Measurements from ENCODE around the gene RNF151.
A peak's percentile ranks its signal among the peaks of the same experiment; 100 is the strongest.
"Not testable (repeated sequence)": the region's sequence is repeated elsewhere in the genome, so short reads cannot be mapped to it uniquely, and the experiment has no call there.

Gene RNF151

GRCh38 chr16:1966460-1966859, at the start of gene RNF151:
RNF151 (plus strand) TSS chr16:1966856; CDS start chr16:1966882, 26 bp downstream.
- DNase-seq: no peak

DNA sequence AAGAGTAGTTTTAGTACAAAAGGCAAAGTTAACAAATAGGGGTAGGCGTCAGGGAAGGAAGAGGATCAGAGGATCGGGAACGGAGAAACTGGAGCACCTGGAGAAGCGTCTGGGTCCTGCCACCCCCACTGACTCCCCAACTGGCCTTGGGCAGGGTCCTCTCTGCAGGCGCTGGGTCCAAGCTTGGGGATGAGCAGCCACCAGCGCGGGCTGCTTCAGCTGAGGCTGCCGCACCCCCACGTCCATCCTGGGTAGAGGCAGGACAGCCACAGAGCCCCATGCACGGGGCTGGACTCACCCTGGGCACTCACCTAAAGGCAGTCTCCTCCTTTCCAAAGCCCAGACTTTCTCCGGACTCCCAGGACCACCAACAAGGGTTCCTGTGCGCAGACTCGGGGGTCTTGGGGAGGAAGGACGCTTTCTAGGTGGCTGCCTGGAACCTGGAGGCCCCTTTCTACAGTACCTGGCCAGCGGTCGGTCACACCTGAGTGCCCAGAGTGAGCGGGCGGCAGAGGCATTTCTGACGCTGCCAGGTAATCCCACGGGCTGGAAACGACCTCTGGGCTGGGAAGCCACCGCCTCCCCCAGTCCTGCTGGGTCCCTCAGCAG, 49.5 kb upstream of the RNF151 start:
- DNase-seq: no peak

DNA sequence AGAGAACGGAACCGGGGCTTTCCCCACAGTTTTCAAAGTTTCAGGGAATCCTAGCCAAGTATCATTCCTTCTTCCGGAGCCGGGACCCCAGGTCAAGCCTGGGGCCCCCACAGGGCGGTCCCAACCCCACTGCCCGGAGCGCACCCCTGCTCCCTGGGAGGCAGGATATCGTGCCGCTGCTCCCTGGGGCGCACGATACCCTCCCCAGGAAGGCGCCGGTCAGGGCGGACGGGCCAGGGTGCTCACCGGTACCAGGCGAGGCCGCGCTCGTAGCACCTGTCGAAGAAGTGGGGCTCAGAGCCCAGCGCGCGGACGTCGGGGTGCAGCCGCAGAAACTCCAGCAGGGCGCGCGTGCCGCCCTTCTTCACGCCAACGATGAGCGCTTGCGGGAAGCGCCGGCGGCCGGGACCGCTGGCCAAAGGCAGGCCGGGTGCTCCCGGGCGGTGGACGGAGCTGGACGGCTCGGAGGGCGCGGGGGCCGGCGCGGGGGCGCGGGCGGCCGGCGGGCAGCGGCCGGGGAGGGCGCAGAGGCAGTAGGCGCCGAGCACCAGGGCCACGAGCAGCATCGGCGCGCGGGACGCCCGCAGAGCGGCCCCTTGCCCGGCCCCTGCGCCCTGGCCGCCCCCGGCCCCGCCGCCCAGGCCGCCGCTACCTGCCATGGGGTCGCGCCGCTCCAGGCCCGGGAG, 48.8 kb upstream of the RNF151 start:
- DNase-seq: no peak

DNA sequence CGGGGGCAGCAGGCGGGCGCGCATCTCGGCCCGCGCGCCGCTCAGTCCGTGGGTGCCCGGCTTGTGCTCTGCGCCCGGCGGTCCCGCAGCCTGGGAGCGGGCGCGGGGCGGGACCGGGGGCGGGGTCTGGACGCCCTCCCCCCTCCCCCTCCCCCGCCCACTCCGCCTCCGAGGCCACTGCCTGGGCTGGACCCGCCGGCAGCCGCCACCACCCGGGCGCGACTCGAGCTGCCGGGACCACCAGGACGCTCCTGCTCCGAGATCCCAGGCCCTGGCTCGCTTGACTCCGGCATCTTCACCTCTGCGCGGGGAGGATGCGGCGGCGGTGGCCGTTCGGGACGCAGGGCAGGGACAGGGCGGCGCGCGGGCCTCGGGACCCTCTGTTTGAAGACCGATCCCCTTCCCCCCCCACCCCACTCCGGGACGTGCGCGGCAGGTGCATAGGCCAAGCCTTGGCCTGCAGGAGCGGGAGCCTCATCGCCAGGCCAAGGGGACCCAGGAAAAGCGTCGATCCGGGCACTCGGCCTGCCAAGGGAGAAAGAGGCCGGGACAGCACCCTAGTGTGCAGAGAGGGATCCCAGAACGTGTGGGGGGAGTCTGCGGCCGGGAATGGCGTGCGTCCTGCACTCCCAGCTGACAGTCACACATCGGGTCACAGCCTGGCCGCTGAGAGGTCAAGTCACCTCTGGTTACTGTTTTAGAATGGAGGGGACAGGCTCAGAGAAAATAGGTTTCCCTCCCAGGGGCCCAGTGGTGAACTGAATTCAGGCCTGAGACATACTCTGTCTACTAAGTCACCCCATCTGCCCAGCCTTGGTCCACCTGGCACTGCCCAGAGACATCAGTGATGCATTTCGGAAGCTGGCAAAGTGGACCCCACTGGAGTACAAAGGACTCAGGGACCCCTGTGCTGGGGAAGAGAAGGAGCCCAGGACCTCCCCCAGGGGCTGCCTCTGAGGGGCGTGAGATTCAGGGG, 48.0 kb upstream of the RNF151 start, which contains the start of gene HS3ST6:
Gene HS3ST6 (minus strand): TSS at position 65 of the 976 bp plus-strand sequence. CDS start 92 bp downstream, outside the sequence.
- no peak for DNase-seq

- no peak for DNase-seq
Observed at GRCh38 chr16:1919327-1919998, 47.2 kb upstream of the RNF151 start.

- not testable (repeated sequence) for DNase-seq
Observed at GRCh38 chr16:1920122-1920521, 46.5 kb upstream of the RNF151 start.

DNA sequence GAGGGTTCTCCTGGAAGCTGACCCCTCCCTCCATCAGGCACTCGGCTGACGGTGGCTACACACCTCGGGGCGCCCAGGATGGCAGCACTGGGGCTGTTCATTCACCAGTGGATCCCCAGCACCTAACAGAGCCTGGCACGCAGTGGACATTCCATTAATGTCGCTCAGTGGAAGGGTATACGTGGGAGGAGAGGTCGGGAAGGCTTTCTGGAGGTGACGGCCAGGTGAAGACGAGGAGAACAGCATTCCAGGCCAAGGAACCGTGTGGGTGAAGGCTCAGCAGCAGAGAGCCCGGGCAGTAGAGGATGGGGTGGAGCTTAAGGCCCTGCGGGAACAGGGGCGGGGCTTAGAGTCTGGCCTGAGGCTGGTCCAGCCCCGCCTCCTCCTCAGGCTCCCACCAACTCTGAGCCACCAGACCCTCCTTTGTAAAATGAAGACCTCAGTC, 45.9 kb upstream of the RNF151 start:
- DNase-seq: no peak

DNA sequence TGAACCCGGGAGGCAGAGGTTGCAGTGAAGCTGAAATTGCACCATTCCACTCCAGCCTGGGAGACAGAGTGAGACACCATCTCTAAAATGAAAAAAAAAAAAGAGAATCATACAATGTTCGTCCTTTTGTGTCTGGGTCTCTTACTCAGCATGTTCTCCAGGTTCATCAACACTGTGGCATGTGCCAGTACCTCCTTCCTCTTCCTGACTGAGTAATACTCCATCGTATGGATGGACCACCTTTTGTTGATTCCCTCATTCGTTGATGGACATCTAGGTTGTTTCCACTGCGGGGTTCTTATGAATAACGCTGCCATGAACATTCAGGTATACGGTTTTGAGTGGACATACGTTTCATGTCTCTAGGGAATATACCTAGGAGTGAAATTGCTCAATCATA, 44.3 kb upstream of the RNF151 start:
- DNase-seq: no peak

GRCh38 chr16:1923299-1924034, 43.2 kb upstream of the RNF151 start:
- DNase-seq: no peak

- no peak for DNase-seq
Observed at GRCh38 chr16:1924095-1924494, 42.6 kb upstream of the RNF151 start.

- DNase-seq: no peak
Observed at GRCh38 chr16:1926271-1926670, 40.4 kb upstream of the RNF151 start.

DNA sequence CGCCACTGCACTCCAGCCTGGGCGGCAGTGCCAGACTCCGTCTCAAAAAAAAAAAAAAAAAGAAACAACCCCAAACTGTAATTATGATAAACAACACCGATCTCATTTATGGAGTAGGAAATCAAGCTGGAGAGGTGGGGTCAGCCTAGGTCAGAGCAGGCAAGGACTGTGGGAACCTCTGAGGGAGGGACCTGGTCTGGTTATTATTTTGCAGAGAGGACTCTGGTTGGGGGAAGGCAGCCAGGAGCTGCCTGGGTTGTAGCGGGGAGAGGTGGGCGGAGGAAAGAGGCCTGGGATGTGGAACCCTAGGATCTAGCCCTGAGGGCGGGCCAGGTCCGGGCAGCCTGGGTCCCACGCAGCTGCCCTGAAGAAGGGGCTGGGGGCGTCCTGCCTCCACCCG, 37.6 kb upstream of the RNF151 start:
- DNase-seq: no peak

- peak; percentile 93 for DNase-seq
Observed at GRCh38 chr16:1929578-1930337, 36.9 kb upstream of the RNF151 start.

- DNase-seq: no peak
Observed at GRCh38 chr16:1930338-1930720, 36.3 kb upstream of the RNF151 start.

DNA sequence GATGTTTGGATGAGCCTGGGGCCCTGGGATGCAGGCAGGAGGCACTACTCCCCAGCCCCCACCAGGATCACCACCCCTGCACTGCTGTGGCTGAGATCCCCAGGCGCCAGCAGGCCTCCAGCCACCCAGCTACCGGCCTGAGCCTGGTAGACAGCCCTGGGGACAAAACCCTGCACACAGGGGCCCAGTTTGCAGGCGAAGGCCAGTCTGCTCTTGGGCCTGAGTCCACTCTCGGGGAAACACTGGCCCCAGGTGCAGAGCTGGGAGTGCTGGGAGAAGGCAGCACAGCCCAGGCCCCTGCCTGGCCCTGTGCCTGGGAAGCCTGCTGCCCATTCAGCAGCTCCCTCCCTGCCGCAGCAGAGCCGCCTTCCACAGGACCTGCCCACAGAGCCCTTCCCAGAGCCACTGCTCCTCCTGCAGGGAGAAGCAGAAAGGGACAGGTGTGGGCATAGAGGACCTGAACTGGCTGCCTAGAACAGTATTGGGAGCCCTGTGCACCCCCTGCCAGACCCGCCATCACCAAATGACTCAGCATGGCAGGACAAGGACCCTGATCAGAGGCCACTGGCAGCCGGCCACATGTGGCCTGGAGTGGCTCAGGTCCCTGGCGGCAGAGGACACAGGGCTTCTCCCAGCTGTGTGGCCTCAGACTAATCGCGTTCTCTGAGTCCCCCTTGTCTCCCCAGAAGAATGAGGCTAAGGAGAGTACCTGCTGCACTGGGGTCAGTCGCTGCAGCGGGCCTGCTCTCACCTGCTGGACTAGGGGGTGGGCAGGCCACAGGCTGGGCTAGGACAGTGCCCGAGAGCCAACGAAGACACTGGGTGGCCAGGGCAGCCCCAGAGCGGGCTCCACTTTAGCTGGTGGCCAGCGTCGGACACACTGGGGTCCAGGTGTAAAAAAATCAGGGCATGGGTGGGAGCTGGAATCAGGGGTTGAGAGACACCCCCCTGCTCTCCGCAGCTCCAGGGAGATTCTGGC, 34.3 kb upstream of the RNF151 start:
- no peak for DNase-seq

GRCh38 chr16:1933097-1933661, 33.5 kb upstream of the RNF151 start:
- no peak for DNase-seq

GRCh38 chr16:1936945-1937479, 29.6 kb upstream of the RNF151 start:
- no peak for DNase-seq

DNA sequence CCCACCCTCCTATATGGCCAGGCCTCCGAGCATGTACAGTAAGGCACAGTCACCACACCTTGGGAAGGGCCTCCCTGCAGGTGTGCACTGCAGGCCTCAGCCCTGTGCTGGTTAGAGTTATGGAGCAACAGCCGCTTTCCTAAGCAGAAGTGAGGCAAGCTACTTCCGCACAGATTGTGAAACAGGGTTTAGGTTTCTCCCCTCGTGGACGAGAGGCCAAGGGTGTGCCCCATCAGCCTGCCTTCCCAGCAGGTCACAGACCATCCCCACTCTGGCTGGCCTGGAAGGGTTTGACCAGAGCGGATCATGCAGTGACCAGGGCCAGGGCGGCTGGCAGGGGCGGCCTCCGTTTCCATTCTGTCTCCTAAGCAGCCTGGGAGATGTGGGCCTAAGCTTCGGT, 28.3 kb upstream of the RNF151 start:
- no peak for DNase-seq

DNA sequence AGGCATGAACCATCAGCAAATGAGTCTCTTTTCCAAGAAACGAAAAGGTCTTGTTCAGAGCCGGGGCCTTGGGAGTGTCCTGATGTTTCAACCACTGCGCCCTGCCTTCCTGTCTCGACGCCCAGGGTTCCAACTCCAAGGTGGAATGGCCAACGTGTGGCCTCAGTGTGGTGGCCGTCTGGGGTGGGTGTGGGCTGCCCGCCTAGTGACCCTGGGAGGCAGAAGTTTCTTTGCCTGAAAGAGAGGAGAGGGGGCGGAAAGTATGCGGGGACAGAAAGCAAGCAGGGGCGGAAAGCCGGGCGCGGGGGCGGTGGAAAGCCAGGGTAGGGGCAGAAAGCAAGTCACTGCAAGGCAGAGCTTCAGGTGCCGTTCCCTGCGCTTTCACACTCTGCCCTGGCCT, 27.7 kb upstream of the RNF151 start:
- DNase-seq: no peak

Measured in activated gamma-delta T cell treated with Interleukin-2 at 50 U/mL for 16 hours (primary cell).